Activated CD4-positive, CD25-positive, alpha-beta regulatory T cell (primary cell): ENCODE measurements around the gene CAMK1G.

Experiments used
- DNase-seq, 4 experiments: peaks; one replicate each; lab custom pipeline; 2025; lab: John Stamatoyannopoulos, UW

CAMK1G gene

GRCh38 chr1:209641832-209642172, 58.3 kb downstream of the CAMK1G start:
- no peak for DNase-seq

GRCh38 chr1:209642816-209643215, 59.3 kb downstream of the CAMK1G start:
- no peak for DNase-seq

- no peak for DNase-seq
These were observed 59.9 kb downstream of the CAMK1G start for GRCh38 chr1:209643285-209644020.

- DNase-seq = no peak
These were observed 62.3 kb downstream of the CAMK1G start for GRCh38 chr1:209645574-209646452.

- DNase-seq = no peak
These were observed 63.0 kb downstream of the CAMK1G start for GRCh38 chr1:209646558-209646957.

GRCh38 chr1:209647156-209647555, 63.6 kb downstream of the CAMK1G start:
- no peak for DNase-seq

- DNase-seq = no peak
These were observed 64.8 kb downstream of the CAMK1G start for GRCh38 chr1:209648346-209648745.

- no peak for DNase-seq
These were observed 65.6 kb downstream of the CAMK1G start for GRCh38 chr1:209648931-209649776.

GRCh38 chr1:209650454-209650853, 66.9 kb downstream of the CAMK1G start:
- DNase-seq = no peak

- DNase-seq = peak in 1 of 4 experiments; percentile 15
These were observed 67.6 kb downstream of the CAMK1G start for GRCh38 chr1:209651138-209651587.

GRCh38 chr1:209652121-209652735, 68.7 kb downstream of the CAMK1G start, which contains the start of gene LAMB3:
LAMB3 (minus strand) TSS chr1:209652425; CDS start chr1:209650944, 1,481 bp downstream.
- DNase-seq = no peak

GRCh38 chr1:209652873-209653401, 69.4 kb downstream of the CAMK1G start:
- no peak for DNase-seq

- DNase-seq = no peak
These were observed 70.4 kb downstream of the CAMK1G start for GRCh38 chr1:209653915-209654351.

- DNase-seq = no peak
These were observed 72.1 kb downstream of the CAMK1G start for GRCh38 chr1:209655411-209656231.

GRCh38 chr1:209657140-209657879, 73.8 kb downstream of the CAMK1G start:
- no peak for DNase-seq

- no peak for DNase-seq
These were observed 74.4 kb downstream of the CAMK1G start for GRCh38 chr1:209657918-209658317.

- no peak for DNase-seq
These were observed 76.4 kb downstream of the CAMK1G start for GRCh38 chr1:209659909-209660308.

- no peak for DNase-seq
These were observed 77.6 kb downstream of the CAMK1G start for GRCh38 chr1:209661071-209661470.

GRCh38 chr1:209662879-209663327, 79.4 kb downstream of the CAMK1G start:
- DNase-seq = no peak
